NAMALWA (cell line): ENCODE data around the gene SMIM14.
"Not testable (repeated sequence)": the region's sequence is repeated elsewhere in the genome, so short reads cannot be mapped to it uniquely, and the experiment has no call there.

Source experiments
- DNase-seq: peaks from one replicate; pipeline ENCODE4 v3.0.0-alpha.2; 2015; ENCODE audit warnings: low spot score

Gene SMIM14

GRCh38 chr4:39638354-39639239 is at the start of gene SMIM14:
TSS of gene SMIM14 (minus strand) at chr4:39638865. CDS start at chr4:39605145, 33,720 bp downstream.
- DNase-seq = peak; percentile 96

GRCh38 chr4:39687014-39687413 is 48.3 kb upstream of the SMIM14 start:
- peak; percentile 29 for DNase-seq

- no peak for DNase-seq
These were observed 47.3 kb upstream of the SMIM14 start for GRCh38 chr4:39685990-39686389.

- DNase-seq = peak; percentile 68
These were observed 43.5 kb upstream of the SMIM14 start for GRCh38 chr4:39682138-39682537.

GRCh38 chr4:39681003-39681402 is 42.3 kb upstream of the SMIM14 start:
- DNase-seq = not testable (repeated sequence)

GRCh38 chr4:39675681-39676080 is 37.0 kb upstream of the SMIM14 start:
- DNase-seq = not testable (repeated sequence)

- not testable (repeated sequence) for DNase-seq
These were observed 31.6 kb upstream of the SMIM14 start for GRCh38 chr4:39670296-39670695.

GRCh38 chr4:39668887-39669286 is 30.2 kb upstream of the SMIM14 start:
- DNase-seq = no peak

GRCh38 chr4:39667706-39668105 is 29.0 kb upstream of the SMIM14 start:
- no peak for DNase-seq

GRCh38 chr4:39664828-39665731 is 26.4 kb upstream of the SMIM14 start:
- DNase-seq = no peak

GRCh38 chr4:39662683-39663082 is 24.0 kb upstream of the SMIM14 start:
- DNase-seq = no peak

GRCh38 chr4:39660757-39661156 is 22.1 kb upstream of the SMIM14 start:
- no peak for DNase-seq

- no peak for DNase-seq
These were observed 21.4 kb upstream of the SMIM14 start for GRCh38 chr4:39660045-39660444.

- no peak for DNase-seq
These were observed 20.1 kb upstream of the SMIM14 start for GRCh38 chr4:39658756-39659155.

- DNase-seq = peak; percentile 35
These were observed 18.8 kb upstream of the SMIM14 start for GRCh38 chr4:39657465-39657864.

GRCh38 chr4:39656638-39657037 is 18.0 kb upstream of the SMIM14 start:
- not testable (repeated sequence) for DNase-seq

GRCh38 chr4:39655876-39656275 is 17.2 kb upstream of the SMIM14 start:
- no peak for DNase-seq

GRCh38 chr4:39655211-39655610 is 16.5 kb upstream of the SMIM14 start:
- DNase-seq = no peak

GRCh38 chr4:39651586-39651985 is 12.9 kb upstream of the SMIM14 start:
- not testable (repeated sequence) for DNase-seq

- no peak for DNase-seq
These were observed 11.1 kb upstream of the SMIM14 start for GRCh38 chr4:39649639-39650265.

GRCh38 chr4:39648827-39649558 is 10.3 kb upstream of the SMIM14 start:
- DNase-seq = no peak

GRCh38 chr4:39648213-39648612 is 9.5 kb upstream of the SMIM14 start:
- DNase-seq = no peak
